WTC11 (cell line): ENCODE data around the gene COMMD9. TPM values are rescaled to one million over a fixed set of nuclear protein-coding genes. Genes with fewer than 3 reads are reported as not detected.

Source experiments
- ATAC-seq: fragments of 200-7000 bp; cut with Tn5 transposase; 2 replicates; pipeline ENCODE4 v1.10.0; 2021; ENCODE audit warnings: mild to moderate bottlenecking, moderate library complexity
- CTCF ChIA-PET: fragments of 300-600 bp; sonication (Branson Sonifier 250); formaldehyde crosslinking; loops from one replicate; lab custom pipeline; 2021; ENCODE audit warnings: antibody characterized with exemption; lab: Charles Lee
- POLR2A ChIA-PET: fragments of 350-600 bp; sonication (Branson Sonifier 250); formaldehyde crosslinking; loops from one replicate; lab custom pipeline; 2021; ENCODE audit warnings: antibody characterized with exemption; lab: Charles Lee
- DNase-seq: peaks from one replicate; pipeline ENCODE4 v3.0.0; 2021; ENCODE audit warnings: low spot score
- H3K27ac Mint-ChIP-seq: 2 replicates; pipeline ENCODE4 v1.8.0; 2021; ENCODE audit warnings: mixed read lengths
- H3K27me3 Mint-ChIP-seq: 2 replicates; pipeline ENCODE4 v1.8.0; 2021; ENCODE audit warnings: low read depth, mild to moderate bottlenecking, moderate library complexity, mixed read lengths
- H3K36me3 Mint-ChIP-seq: 2 replicates; pipeline ENCODE4 v1.8.0; 2021; ENCODE audit warnings: mixed read lengths
- H3K4me1 Mint-ChIP-seq: 2 replicates; pipeline ENCODE4 v1.8.0; 2022; ENCODE audit warnings: mixed read lengths
- H3K4me3 Mint-ChIP-seq: 2 replicates; pipeline ENCODE4 v1.8.0; 2021; ENCODE audit warnings: mild to moderate bottlenecking, moderate library complexity, mixed read lengths
- H3K9me3 Mint-ChIP-seq: 2 replicates; pipeline ENCODE4 v1.8.0; 2021; ENCODE audit warnings: mixed read lengths
- ATF3 ChIP-seq: sonication (generic); formaldehyde crosslinking; conservative IDR thresholded peaks from 2 replicates; pipeline ENCODE4 v1.8.1; 2022; ENCODE audit warnings: mild to moderate bottlenecking, missing genetic modification reagents
- CREM ChIP-seq: sonication (generic); formaldehyde crosslinking; IDR thresholded peaks from 2 replicates; pipeline ENCODE4 v1.8.1; 2022; ENCODE audit warnings: mild to moderate bottlenecking, missing genetic modification reagents, moderate library complexity
- ELF4 ChIP-seq: sonication (generic); formaldehyde crosslinking; IDR thresholded peaks from 2 replicates; pipeline ENCODE4 v1.8.1; 2022; ENCODE audit warnings: low read depth, mild to moderate bottlenecking, moderate library complexity, missing genetic modification reagents
- ETV6 ChIP-seq: sonication (generic); formaldehyde crosslinking; IDR thresholded peaks from 2 replicates; pipeline ENCODE4 v1.8.1; 2022; ENCODE audit warnings: mild to moderate bottlenecking, missing genetic modification reagents
- GABPB1 ChIP-seq: sonication (generic); formaldehyde crosslinking; IDR thresholded peaks from 2 replicates; pipeline ENCODE4 v1.8.1; 2023; ENCODE audit warnings: mild to moderate bottlenecking, missing genetic modification reagents
- GRHL2 ChIP-seq: fragments of 250-450 bp; sonication (Bioruptor Pico); IDR thresholded peaks from 2 replicates; pipeline ENCODE4 v1.8.0; 2022; ENCODE audit warnings: mild to moderate bottlenecking, moderate library complexity; ENCODE audit not compliant: insufficient replicate concordance, severe bottlenecking
- HMGA2 ChIP-seq: fragments of 250-450 bp; sonication (Bioruptor Pico); IDR thresholded peaks from 2 replicates; pipeline ENCODE4 v1.4.0; 2021; ENCODE audit warnings: mild to moderate bottlenecking, moderate library complexity
- JAZF1 ChIP-seq: fragments of 250-450 bp; sonication (Bioruptor Pico); IDR thresholded peaks from 2 replicates; pipeline ENCODE4 v1.9.0; 2021; ENCODE audit warnings: moderate library complexity, mild to moderate bottlenecking, inconsistent platforms
- JUN ChIP-seq: sonication (generic); formaldehyde crosslinking; IDR thresholded peaks from 2 replicates; pipeline ENCODE4 v1.8.0; 2023; ENCODE audit warnings: mild to moderate bottlenecking, missing genetic modification reagents
- MXD4 ChIP-seq: fragments of 250-450 bp; sonication (Bioruptor Pico); IDR thresholded peaks from 2 replicates; pipeline ENCODE4 v1.8.0; 2021; ENCODE audit warnings: mild to moderate bottlenecking, moderate library complexity, borderline replicate concordance
- NFATC4 ChIP-seq: fragments of 250-450 bp; sonication (Bioruptor Pico); IDR thresholded peaks from 2 replicates; pipeline ENCODE4 v1.9.0; 2021; ENCODE audit warnings: mild to moderate bottlenecking
- NFE2L1 ChIP-seq: sonication (generic); formaldehyde crosslinking; IDR thresholded peaks from 2 replicates; pipeline ENCODE4 v1.8.1; 2023; ENCODE audit warnings: missing genetic modification reagents
- NR3C1 ChIP-seq: sonication (generic); formaldehyde crosslinking; conservative IDR thresholded peaks from 2 replicates; pipeline ENCODE4 v1.8.1; 2023; ENCODE audit warnings: low read depth, mild to moderate bottlenecking, missing genetic modification reagents
- OVOL2 ChIP-seq: fragments of 250-450 bp; sonication (Bioruptor Pico); IDR thresholded peaks from 2 replicates; pipeline ENCODE4 v1.9.0; 2021; ENCODE audit warnings: mild to moderate bottlenecking, borderline replicate concordance
- PREB ChIP-seq: sonication (generic); formaldehyde crosslinking; IDR thresholded peaks from 2 replicates; pipeline ENCODE4 v1.8.1; 2022; ENCODE audit warnings: mild to moderate bottlenecking, missing genetic modification reagents, moderate library complexity, borderline replicate concordance
- RELA ChIP-seq: sonication (generic); formaldehyde crosslinking; IDR thresholded peaks from 2 replicates; pipeline ENCODE4 v1.8.1; 2022; ENCODE audit warnings: missing genetic modification reagents, mild to moderate bottlenecking, borderline replicate concordance
- RORB ChIP-seq: fragments of 250-450 bp; sonication (Bioruptor Pico); IDR thresholded peaks from 2 replicates; pipeline ENCODE4 v1.9.0; 2021; ENCODE audit warnings: mild to moderate bottlenecking
- SOX15 ChIP-seq: fragments of 250-450 bp; sonication (Bioruptor Pico); IDR thresholded peaks from 2 replicates; pipeline ENCODE4 v1.9.0; 2021; ENCODE audit warnings: mild to moderate bottlenecking
- TCF7 ChIP-seq: sonication (generic); formaldehyde crosslinking; IDR thresholded peaks from 2 replicates; pipeline ENCODE4 v1.8.0; 2022; ENCODE audit warnings: mild to moderate bottlenecking, low read depth, missing genetic modification reagents, moderate library complexity
- TEAD4 ChIP-seq: sonication (generic); formaldehyde crosslinking; IDR thresholded peaks from 2 replicates; pipeline ENCODE4 v1.8.0; 2022; ENCODE audit warnings: mild to moderate bottlenecking, missing genetic modification reagents
- ZBTB21 ChIP-seq: sonication (generic); formaldehyde crosslinking; IDR thresholded peaks from 2 replicates; pipeline ENCODE4 v1.8.1; 2023; ENCODE audit warnings: mild to moderate bottlenecking, missing genetic modification reagents, borderline replicate concordance
- ZNF396 ChIP-seq: fragments of 250-450 bp; sonication (Bioruptor Pico); IDR thresholded peaks from 2 replicates; pipeline ENCODE4 v1.8.0; 2021; ENCODE audit warnings: mild to moderate bottlenecking, moderate library complexity, borderline replicate concordance
- ZNF425 ChIP-seq: fragments of 250-450 bp; sonication (Bioruptor Pico); conservative IDR thresholded peaks from 2 replicates; pipeline ENCODE4 v1.9.0; 2021; ENCODE audit warnings: mild to moderate bottlenecking
- total RNA-seq: library from RNA; stranded (reverse); gene quantifications from 3 replicates; pipeline ENCODE4 v1.2.3, GENCODE V29; 2021
- TF ChIP-seq, protein P1 (sequence below): sonication (generic); formaldehyde crosslinking; IDR thresholded peaks from 2 replicates; pipeline ENCODE4 v1.8.0; 2023; ENCODE audit warnings: mild to moderate bottlenecking, missing genetic modification reagents
- TF ChIP-seq, protein P2 (sequence below): sonication (generic); formaldehyde crosslinking; IDR thresholded peaks from 2 replicates; pipeline ENCODE4 v1.8.1; 2023; ENCODE audit warnings: mild to moderate bottlenecking, missing genetic modification reagents, borderline replicate concordance

COMMD9 gene
- total RNA-seq, 1 experiment from 2014 or later: 33.3 TPM

GRCh38 chr11:36237391-36237790, 51.8 kb downstream of the COMMD9 start (continued):
- TF ChIP-seq ELF4: no peak
- TF ChIP-seq JUN (CRISPR knock-in tag): no peak
- TF ChIP-seq GRHL2 (CRISPR knock-in tag): no peak
- TF ChIP-seq ZNF425 (CRISPR knock-in tag): no peak
- TF ChIP-seq SOX15 (CRISPR knock-in tag): no peak
- TF ChIP-seq ATF3 (CRISPR knock-in tag): no peak

- TF ChIP-seq, protein P1, sequence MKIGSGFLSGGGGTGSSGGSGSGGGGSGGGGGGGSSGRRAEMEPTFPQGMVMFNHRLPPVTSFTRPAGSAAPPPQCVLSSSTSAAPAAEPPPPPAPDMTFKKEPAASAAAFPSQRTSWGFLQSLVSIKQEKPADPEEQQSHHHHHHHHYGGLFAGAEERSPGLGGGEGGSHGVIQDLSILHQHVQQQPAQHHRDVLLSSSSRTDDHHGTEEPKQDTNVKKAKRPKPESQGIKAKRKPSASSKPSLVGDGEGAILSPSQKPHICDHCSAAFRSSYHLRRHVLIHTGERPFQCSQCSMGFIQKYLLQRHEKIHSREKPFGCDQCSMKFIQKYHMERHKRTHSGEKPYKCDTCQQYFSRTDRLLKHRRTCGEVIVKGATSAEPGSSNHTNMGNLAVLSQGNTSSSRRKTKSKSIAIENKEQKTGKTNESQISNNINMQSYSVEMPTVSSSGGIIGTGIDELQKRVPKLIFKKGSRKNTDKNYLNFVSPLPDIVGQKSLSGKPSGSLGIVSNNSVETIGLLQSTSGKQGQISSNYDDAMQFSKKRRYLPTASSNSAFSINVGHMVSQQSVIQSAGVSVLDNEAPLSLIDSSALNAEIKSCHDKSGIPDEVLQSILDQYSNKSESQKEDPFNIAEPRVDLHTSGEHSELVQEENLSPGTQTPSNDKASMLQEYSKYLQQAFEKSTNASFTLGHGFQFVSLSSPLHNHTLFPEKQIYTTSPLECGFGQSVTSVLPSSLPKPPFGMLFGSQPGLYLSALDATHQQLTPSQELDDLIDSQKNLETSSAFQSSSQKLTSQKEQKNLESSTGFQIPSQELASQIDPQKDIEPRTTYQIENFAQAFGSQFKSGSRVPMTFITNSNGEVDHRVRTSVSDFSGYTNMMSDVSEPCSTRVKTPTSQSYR: no peak
- TF ChIP-seq NFATC4 (CRISPR knock-in tag) (no peak), HMGA2 (CRISPR knock-in tag) (no peak), JAZF1 (CRISPR knock-in tag) (no peak), GABPB1 (CRISPR knock-in tag) (no peak)
- TF ChIP-seq, protein P2, sequence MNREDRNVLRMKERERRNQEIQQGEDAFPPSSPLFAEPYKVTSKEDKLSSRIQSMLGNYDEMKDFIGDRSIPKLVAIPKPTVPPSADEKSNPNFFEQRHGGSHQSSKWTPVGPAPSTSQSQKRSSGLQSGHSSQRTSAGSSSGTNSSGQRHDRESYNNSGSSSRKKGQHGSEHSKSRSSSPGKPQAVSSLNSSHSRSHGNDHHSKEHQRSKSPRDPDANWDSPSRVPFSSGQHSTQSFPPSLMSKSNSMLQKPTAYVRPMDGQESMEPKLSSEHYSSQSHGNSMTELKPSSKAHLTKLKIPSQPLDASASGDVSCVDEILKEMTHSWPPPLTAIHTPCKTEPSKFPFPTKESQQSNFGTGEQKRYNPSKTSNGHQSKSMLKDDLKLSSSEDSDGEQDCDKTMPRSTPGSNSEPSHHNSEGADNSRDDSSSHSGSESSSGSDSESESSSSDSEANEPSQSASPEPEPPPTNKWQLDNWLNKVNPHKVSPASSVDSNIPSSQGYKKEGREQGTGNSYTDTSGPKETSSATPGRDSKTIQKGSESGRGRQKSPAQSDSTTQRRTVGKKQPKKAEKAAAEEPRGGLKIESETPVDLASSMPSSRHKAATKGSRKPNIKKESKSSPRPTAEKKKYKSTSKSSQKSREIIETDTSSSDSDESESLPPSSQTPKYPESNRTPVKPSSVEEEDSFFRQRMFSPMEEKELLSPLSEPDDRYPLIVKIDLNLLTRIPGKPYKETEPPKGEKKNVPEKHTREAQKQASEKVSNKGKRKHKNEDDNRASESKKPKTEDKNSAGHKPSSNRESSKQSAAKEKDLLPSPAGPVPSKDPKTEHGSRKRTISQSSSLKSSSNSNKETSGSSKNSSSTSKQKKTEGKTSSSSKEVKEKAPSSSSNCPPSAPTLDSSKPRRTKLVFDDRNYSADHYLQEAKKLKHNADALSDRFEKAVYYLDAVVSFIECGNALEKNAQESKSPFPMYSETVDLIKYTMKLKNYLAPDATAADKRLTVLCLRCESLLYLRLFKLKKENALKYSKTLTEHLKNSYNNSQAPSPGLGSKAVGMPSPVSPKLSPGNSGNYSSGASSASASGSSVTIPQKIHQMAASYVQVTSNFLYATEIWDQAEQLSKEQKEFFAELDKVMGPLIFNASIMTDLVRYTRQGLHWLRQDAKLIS (CRISPR knock-in tag): no peak
- H3K27me3 Mint-ChIP-seq: no peaks in the 10 kb centered on the region
- ChIA-PET CTCF (interaction anchor here (0.6 to 1.2 kb wide), 2 partner anchors 104 to 414 kb away, joined by 3 to 4 read pairs; no protein-coding TSS in a partner anchor), POLR2A (no interaction called here)
- DNase-seq (no peak), ATAC-seq (no peak)
- peaks cover 4% of the 10 kb centered on the region; the same call in 1 of the 2 replicates for H3K9me3 Mint-ChIP-seq
- peaks cover 6% of the 10 kb centered on the region; the same call in 1 of the 2 replicates for H3K36me3 Mint-ChIP-seq
- no peak overlapping the region for H3K27ac Mint-ChIP-seq
- H3K4me3 Mint-ChIP-seq: no peak overlapping the region
- peaks cover 8% of the 10 kb centered on the region; the same call in 1 of the 2 replicates for H3K4me1 Mint-ChIP-seq
These were observed 53.5 kb downstream of the COMMD9 start for GRCh38 chr11:36235750-36236149.

DNA sequence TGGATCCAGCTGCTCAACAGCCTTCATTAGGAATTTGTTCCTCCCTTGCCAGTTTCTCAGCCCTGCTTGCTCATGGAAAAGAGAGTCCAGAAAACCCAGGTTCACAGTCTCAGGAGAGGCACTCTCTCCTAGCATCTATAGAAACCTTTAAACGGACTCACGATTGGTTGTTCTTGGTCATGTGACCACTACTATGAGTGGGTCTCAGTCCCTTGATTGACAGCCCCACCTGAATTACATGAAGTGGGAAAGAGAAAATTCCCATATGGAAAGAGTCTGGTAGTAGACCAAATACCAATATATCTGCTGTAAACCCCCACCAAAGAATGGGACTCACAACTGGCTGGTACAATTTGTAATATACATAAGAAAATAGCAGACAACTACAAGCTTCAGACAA, 54.4 kb downstream of the COMMD9 start:
- peaks cover 11% of the 10 kb centered on the region; the same call in 1 of the 2 replicates for H3K4me1 Mint-ChIP-seq
- ATAC-seq: no peak
- no peaks in the 10 kb centered on the region for H3K27me3 Mint-ChIP-seq
- no peak for DNase-seq
- H3K27ac Mint-ChIP-seq: no peak overlapping the region
- CTCF ChIA-PET: interaction anchor here (1.2 kb wide), 1 partner anchor 413 kb away, joined by 4 read pairs; no protein-coding TSS in a partner anchor
- peaks cover 6% of the 10 kb centered on the region; the same call in 1 of the 2 replicates for H3K36me3 Mint-ChIP-seq
- POLR2A ChIA-PET: no interaction called here
- peaks cover 4% of the 10 kb centered on the region; the same call in 1 of the 2 replicates for H3K9me3 Mint-ChIP-seq
- no peak overlapping the region for H3K4me3 Mint-ChIP-seq
- TF ChIP-seq ETV6 (CRISPR knock-in tag): no peak
- no peak for TF ChIP-seq ZNF396 (CRISPR knock-in tag)
- no peak for TF ChIP-seq TEAD4 (CRISPR knock-in tag)
- TF ChIP-seq MXD4: no peak
- TF ChIP-seq CREM (CRISPR knock-in tag): no peak
- no peak for TF ChIP-seq ZBTB21
- no peak for TF ChIP-seq NFE2L1 (CRISPR knock-in tag)
- no peak for TF ChIP-seq RELA (CRISPR knock-in tag)
- TF ChIP-seq SOX15 (CRISPR knock-in tag): no peak
- no peak for TF ChIP-seq OVOL2 (CRISPR knock-in tag)
- no peak for TF ChIP-seq RORB (CRISPR knock-in tag)
- TF ChIP-seq NR3C1: no peak
- no peak for TF ChIP-seq PREB (CRISPR knock-in tag)
- no peak for TF ChIP-seq TCF7 (CRISPR knock-in tag)
- TF ChIP-seq, all 79 proteins: peak for 0
